ENCODE results near the gene INHBC.

Gene INHBC

GRCh38 chr12:57446292-57446960 lies 11.8 kb downstream of the INHBC start:
- H3K9ac ChIP-seq (ENCODE audit: low read depth, low read length) = no peak overlapping the region
- no peaks in the 10 kb centered on the region for H3K4me1 ChIP-seq (ENCODE audit: insufficient read depth, low read length)
- no peaks in the 10 kb centered on the region for H3K36me3 ChIP-seq (ENCODE audit: insufficient read depth, low read length)
- no peak overlapping the region for H3K4me3 ChIP-seq (ENCODE audit: low read length)
- 92% methylated on average over 6 of the region's 6 CpGs for WGBS
- H3K27me3 ChIP-seq (ENCODE audit: insufficient read depth, low read length) = no peaks in the 10 kb centered on the region
- H3K9me3 ChIP-seq (ENCODE audit: insufficient read depth, low read depth, low read length) = no peaks in the 10 kb centered on the region
- no peak overlapping the region for H3K27ac ChIP-seq (ENCODE audit: low read depth, low read length)

GRCh38 chr12:57448669-57449068 lies 14.1 kb downstream of the INHBC start:
- no peak overlapping the region for H3K9ac ChIP-seq (ENCODE audit: low read depth, low read length)
- no peak overlapping the region for H3K27ac ChIP-seq (ENCODE audit: low read depth, low read length)
- no peaks in the 10 kb centered on the region for H3K9me3 ChIP-seq (ENCODE audit: insufficient read depth, low read depth, low read length)
- H3K36me3 ChIP-seq (ENCODE audit: insufficient read depth, low read length) = no peaks in the 10 kb centered on the region
- 0 out of 2 replicates have a peak, but pooled peaks cover 7% of the 10 kb centered on the region for H3K4me1 ChIP-seq (ENCODE audit: insufficient read depth, low read length)
- H3K4me3 ChIP-seq (ENCODE audit: low read length) = no peak overlapping the region
- WGBS = 85% methylated on average over 2 of the region's 2 CpGs
- H3K27me3 ChIP-seq (ENCODE audit: insufficient read depth, low read length) = no peaks in the 10 kb centered on the region

GRCh38 chr12:57449375-57449774 lies 14.8 kb downstream of the INHBC start:
- 96% methylated on average over 7 of the region's 7 CpGs for WGBS
- no peak overlapping the region for H3K27ac ChIP-seq (ENCODE audit: low read depth, low read length)
- no peaks in the 10 kb centered on the region for H3K36me3 ChIP-seq (ENCODE audit: insufficient read depth, low read length)
- no peaks in the 10 kb centered on the region for H3K9me3 ChIP-seq (ENCODE audit: insufficient read depth, low read depth, low read length)
- no peaks in the 10 kb centered on the region for H3K27me3 ChIP-seq (ENCODE audit: insufficient read depth, low read length)
- no peak overlapping the region for H3K9ac ChIP-seq (ENCODE audit: low read depth, low read length)
- H3K4me3 ChIP-seq (ENCODE audit: low read length) = no peak overlapping the region
- peaks cover 8% of the 10 kb centered on the region; the same call in 1 of the 2 replicates for H3K4me1 ChIP-seq (ENCODE audit: insufficient read depth, low read length)

- H3K36me3 ChIP-seq (ENCODE audit: insufficient read depth, low read length) = no peaks in the 10 kb centered on the region
These were observed 15.5 kb downstream of the INHBC start for GRCh38 chr12:57450057-57450456.

GRCh38 chr12:57451233-57451778 lies 16.7 kb downstream of the INHBC start:
- WGBS = 92% methylated on average over 6 of the region's 6 CpGs
- Histone ChIP-seq H3K4me3 (ENCODE audit: low read length) (no peak overlapping the region), H3K36me3 (ENCODE audit: insufficient read depth, low read length) (no peaks in the 10 kb centered on the region), H3K27me3 (ENCODE audit: insufficient read depth, low read length) (no peaks in the 10 kb centered on the region), H3K4me1 (ENCODE audit: insufficient read depth, low read length) (peaks cover 24% of the 10 kb centered on the region), H3K9me3 (ENCODE audit: insufficient read depth, low read depth, low read length) (no peaks in the 10 kb centered on the region), H3K27ac (ENCODE audit: low read depth, low read length) (no peak overlapping the region), H3K9ac (ENCODE audit: low read depth, low read length) (no peak overlapping the region)

More at GRCh38 chr12:57450057-57450456, 15.5 kb downstream of the INHBC start:
- H3K4me3 ChIP-seq (ENCODE audit: low read length) = no peak overlapping the region
- no peaks in the 10 kb centered on the region for H3K27me3 ChIP-seq (ENCODE audit: insufficient read depth, low read length)
- 93% methylated on average over 3 of the region's 3 CpGs for WGBS
- H3K9ac ChIP-seq (ENCODE audit: low read depth, low read length) = no peak overlapping the region
- H3K9me3 ChIP-seq (ENCODE audit: insufficient read depth, low read depth, low read length) = no peaks in the 10 kb centered on the region
- H3K4me1 ChIP-seq (ENCODE audit: insufficient read depth, low read length) = peaks cover 14% of the 10 kb centered on the region
- H3K27ac ChIP-seq (ENCODE audit: low read depth, low read length) = no peak overlapping the region

GRCh38 chr12:57452181-57452936 lies 17.8 kb downstream of the INHBC start:
- Histone ChIP-seq H3K27me3 (ENCODE audit: insufficient read depth, low read length) (no peaks in the 10 kb centered on the region), H3K27ac (ENCODE audit: low read depth, low read length) (no peak overlapping the region), H3K9me3 (ENCODE audit: insufficient read depth, low read depth, low read length) (no peaks in the 10 kb centered on the region), H3K4me3 (ENCODE audit: low read length) (no peak overlapping the region), H3K4me1 (ENCODE audit: insufficient read depth, low read length) (peaks cover 24% of the 10 kb centered on the region), H3K36me3 (ENCODE audit: insufficient read depth, low read length) (no peaks in the 10 kb centered on the region), H3K9ac (ENCODE audit: low read depth, low read length) (no peak overlapping the region)
- 59% methylated on average over 6 of the region's 9 CpGs for WGBS

GRCh38 chr12:57452937-57453509 lies 18.4 kb downstream of the INHBC start:
- Histone ChIP-seq H3K36me3 (ENCODE audit: insufficient read depth, low read length) (no peaks in the 10 kb centered on the region), H3K4me3 (ENCODE audit: low read length) (no peak overlapping the region), H3K4me1 (ENCODE audit: insufficient read depth, low read length) (peaks cover 24% of the 10 kb centered on the region), H3K9me3 (ENCODE audit: insufficient read depth, low read depth, low read length) (no peaks in the 10 kb centered on the region), H3K9ac (ENCODE audit: low read depth, low read length) (no peak overlapping the region), H3K27me3 (ENCODE audit: insufficient read depth, low read length) (no peaks in the 10 kb centered on the region), H3K27ac (ENCODE audit: low read depth, low read length) (no peak overlapping the region)
- WGBS = 41% methylated on average over 7 of the region's 7 CpGs

- H3K27me3 ChIP-seq (ENCODE audit: insufficient read depth, low read length) = no peaks in the 10 kb centered on the region
- H3K9ac ChIP-seq (ENCODE audit: low read depth, low read length) = peak overlapping the region; percentile 84
- H3K4me1 ChIP-seq (ENCODE audit: insufficient read depth, low read length) = peaks cover 27% of the 10 kb centered on the region
- H3K36me3 ChIP-seq (ENCODE audit: insufficient read depth, low read length) = no peaks in the 10 kb centered on the region
- WGBS = 94% methylated on average over 2 of the region's 2 CpGs
- no peak overlapping the region for H3K4me3 ChIP-seq (ENCODE audit: low read length)
- H3K9me3 ChIP-seq (ENCODE audit: insufficient read depth, low read depth, low read length) = no peaks in the 10 kb centered on the region
- peak overlapping the region; percentile 96 for H3K27ac ChIP-seq (ENCODE audit: low read depth, low read length)
These were observed 19.6 kb downstream of the INHBC start for GRCh38 chr12:57454213-57454565.

GRCh38 chr12:57454566-57455373 lies 20.2 kb downstream of the INHBC start, which contains the start of gene INHBE:
INHBE (plus strand) TSS chr12:57455307; CDS start chr12:57455537, 230 bp downstream.
- Histone ChIP-seq H3K9me3 (ENCODE audit: insufficient read depth, low read depth, low read length) (no peaks in the 10 kb centered on the region), H3K9ac (ENCODE audit: low read depth, low read length) (peak within 1 kb of the TSS; percentile 84), H3K4me3 (ENCODE audit: low read length) (peak within 1 kb of the TSS; percentile 47), H3K36me3 (ENCODE audit: insufficient read depth, low read length) (no peaks in the 10 kb centered on the region), H3K27ac (ENCODE audit: low read depth, low read length) (peak within 1 kb of the TSS; percentile 96), H3K27me3 (ENCODE audit: insufficient read depth, low read length) (no peaks in the 10 kb centered on the region), H3K4me1 (ENCODE audit: insufficient read depth, low read length) (peaks cover 27% of the 10 kb centered on the region)
- 55% methylated on average over 10 of the region's 10 CpGs for WGBS

GRCh38 chr12:57455374-57456144 lies 21.0 kb downstream of the INHBC start:
- WGBS = 70% methylated on average over 9 of the region's 10 CpGs
- H3K9me3 ChIP-seq (ENCODE audit: insufficient read depth, low read depth, low read length) = no peaks in the 10 kb centered on the region
- no peaks in the 10 kb centered on the region for H3K27me3 ChIP-seq (ENCODE audit: insufficient read depth, low read length)
- H3K9ac ChIP-seq (ENCODE audit: low read depth, low read length) = 0 out of 2 replicates have a peak overlapping the region, but pooled peaks have one; percentile 6
- H3K4me1 ChIP-seq (ENCODE audit: insufficient read depth, low read length) = peaks cover 27% of the 10 kb centered on the region
- H3K4me3 ChIP-seq (ENCODE audit: low read length) = peak overlapping the region; percentile 47
- no peaks in the 10 kb centered on the region for H3K36me3 ChIP-seq (ENCODE audit: insufficient read depth, low read length)
- H3K27ac ChIP-seq (ENCODE audit: low read depth, low read length) = peak overlapping the region; percentile 48; the same call in 1 of the 2 replicates

Measured in HUES64 (cell line).